Measurements from ENCODE around the gene GCN1. TPM values are rescaled to one million over a fixed set of nuclear protein-coding genes. Genes with fewer than 3 reads are reported as not detected.

GCN1 gene
- total and polyA plus RNA-seq, 8 donors, result 51.8 to 89.4 (median 57.9) TPM

- intact Hi-C loops (cut with DNase I), result no loop called here
- no peaks in the 10 kb centered on the region for H3K27me3 ChIP-seq
- TF ChIP-seq CTCF (IDR thresholded peaks at IDR 0.05), result no peak
- ATAC-seq (no peak), DNase-seq (peak in 1 of 4 donors; percentile 55)
- H3K4me3 ChIP-seq, result no peak overlapping the region
- H3K27ac ChIP-seq, result no peak overlapping the region
- peaks cover 0 to 3% of the 10 kb centered on the region in 2 donors for H3K4me1 ChIP-seq
- peaks cover 0 to 79% of the 10 kb centered on the region in 2 donors for H3K36me3 ChIP-seq
- no peaks in the 10 kb centered on the region for H3K9me3 ChIP-seq
These were observed 100.0 kb downstream of the GCN1 start for GRCh38 chr12:120094485-120094884.

- TF ChIP-seq CTCF (IDR thresholded peaks at IDR 0.05), result no peak
- Histone ChIP-seq H3K27ac (no peak overlapping the region), H3K4me1 (peaks cover 0 to 3% of the 10 kb centered on the region in 2 donors), H3K9me3 (no peaks in the 10 kb centered on the region), H3K4me3 (no peak overlapping the region), H3K27me3 (no peaks in the 10 kb centered on the region), H3K36me3 (peaks cover 0 to 72% of the 10 kb centered on the region in 2 donors)
- intact Hi-C loops (cut with DNase I), result no loop called here
- ATAC-seq (no peak), DNase-seq (peak in 1 of 4 donors; percentile 71)
These were observed 100.7 kb downstream of the GCN1 start for GRCh38 chr12:120093592-120094355.

- ATAC-seq, result no peak
- Histone ChIP-seq H3K4me1 (peaks cover 0 to 3% of the 10 kb centered on the region in 2 donors), H3K4me3 (no peak overlapping the region), H3K9me3 (no peaks in the 10 kb centered on the region), H3K27ac (no peak overlapping the region), H3K36me3 (peaks cover 0 to 66% of the 10 kb centered on the region in 2 donors), H3K27me3 (no peaks in the 10 kb centered on the region)
- no peak for DNase-seq
- no peak for TF ChIP-seq CTCF (IDR thresholded peaks at IDR 0.05)
- intact Hi-C loops (cut with DNase I), result no loop called here
These were observed 101.3 kb downstream of the GCN1 start for GRCh38 chr12:120093336-120093591.

DNA sequence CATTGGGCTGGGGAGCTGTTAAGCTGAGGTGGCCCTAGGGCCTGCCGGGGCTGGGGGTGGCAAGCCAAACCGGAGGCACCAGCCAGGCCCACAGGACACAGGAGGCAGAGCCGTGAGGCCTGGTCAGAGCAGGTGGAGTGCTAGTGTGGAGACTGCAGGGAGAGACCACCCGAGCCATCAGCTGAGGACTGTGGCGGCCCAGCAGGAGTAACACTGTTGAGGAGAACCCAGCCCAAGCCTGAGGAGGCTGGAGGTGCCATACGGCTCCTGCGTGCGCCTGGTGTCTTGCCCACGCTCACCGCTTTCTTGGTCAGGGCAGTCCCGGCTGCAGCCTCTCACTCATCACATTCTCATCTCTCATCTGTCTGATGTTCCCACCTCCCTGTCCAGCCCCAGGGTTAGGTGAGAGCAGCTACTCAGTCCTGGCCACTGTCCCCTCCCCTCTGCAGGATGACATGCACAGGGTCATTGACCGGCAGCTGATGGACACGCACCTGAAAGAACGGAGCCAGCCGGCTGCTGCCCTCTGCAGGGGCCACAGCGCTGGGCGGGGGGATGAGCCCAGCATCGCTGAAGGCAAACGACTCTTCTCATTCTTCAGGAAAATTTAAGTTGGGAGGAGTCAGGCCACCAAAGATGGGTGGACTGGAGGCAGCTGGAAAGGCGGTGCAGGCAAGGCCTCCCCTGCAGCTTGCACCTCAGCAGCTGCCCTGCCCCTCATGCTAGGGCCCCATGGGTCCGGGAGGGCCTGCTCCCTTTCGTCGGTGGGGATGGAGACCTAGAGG lies 101.8 kb downstream of the GCN1 start:
- intact Hi-C loops (cut with DNase I), result no loop called here
- Histone ChIP-seq H3K4me1 (peaks cover 0 to 4% of the 10 kb centered on the region in 2 donors), H3K9me3 (no peaks in the 10 kb centered on the region), H3K36me3 (peaks cover 0 to 61% of the 10 kb centered on the region in 2 donors), H3K27me3 (no peaks in the 10 kb centered on the region), H3K4me3 (no peak overlapping the region), H3K27ac (no peak overlapping the region)
- no peak for ATAC-seq
- peak in 1 of 4 donors; percentile 63 for DNase-seq
- no peak for TF ChIP-seq CTCF (IDR thresholded peaks at IDR 0.05)

DNA sequence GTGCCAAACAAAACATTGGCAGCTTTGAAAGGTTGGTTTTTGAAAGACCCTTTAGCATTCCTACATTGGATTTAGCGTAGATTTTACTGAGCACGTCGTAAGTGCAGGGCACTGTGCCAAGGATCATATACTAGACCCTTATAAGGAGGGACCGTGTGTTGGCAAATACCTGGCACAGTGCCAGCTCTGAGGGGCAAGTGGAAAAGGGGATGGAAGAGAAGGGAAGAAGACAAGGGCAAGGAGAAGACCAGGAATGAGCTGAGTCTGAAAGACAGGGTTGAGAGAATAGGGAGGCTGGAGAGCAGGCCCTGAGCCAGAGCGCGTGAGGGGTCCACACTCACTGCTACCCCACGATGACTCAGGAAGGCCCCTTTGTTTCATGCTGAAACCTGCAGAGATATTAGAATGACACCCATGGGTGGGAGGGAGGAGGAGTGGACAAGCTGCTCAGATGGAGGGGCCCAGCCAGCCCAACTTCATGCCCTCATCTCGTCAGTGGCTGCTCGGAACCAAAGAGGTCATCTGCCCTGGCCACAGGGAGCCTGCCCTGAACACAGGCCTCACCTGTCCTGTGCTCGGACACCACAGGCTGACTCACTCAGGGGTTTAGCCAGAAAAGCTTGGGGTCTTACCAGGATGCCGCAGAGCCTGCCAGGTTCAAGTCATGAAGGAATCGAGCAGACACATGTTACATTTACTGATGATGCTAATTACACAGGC lies 103.0 kb downstream of the GCN1 start:
- no peak for TF ChIP-seq CTCF (IDR thresholded peaks at IDR 0.05)
- ATAC-seq (no peak), DNase-seq (peak in 1 of 4 donors; percentile 40)
- H3K9me3 ChIP-seq, result no peaks in the 10 kb centered on the region
- H3K27me3 ChIP-seq, result no peaks in the 10 kb centered on the region
- no peak overlapping the region for H3K4me3 ChIP-seq
- H3K36me3 ChIP-seq, result peaks cover 0 to 49% of the 10 kb centered on the region in 2 donors
- H3K4me1 ChIP-seq, result peaks cover 0 to 16% of the 10 kb centered on the region in 2 donors
- no peak overlapping the region for H3K27ac ChIP-seq
- intact Hi-C loops (cut with DNase I), result no loop called here
